Measurements from ENCODE around the gene EVC2.

EVC2 gene

DNA sequence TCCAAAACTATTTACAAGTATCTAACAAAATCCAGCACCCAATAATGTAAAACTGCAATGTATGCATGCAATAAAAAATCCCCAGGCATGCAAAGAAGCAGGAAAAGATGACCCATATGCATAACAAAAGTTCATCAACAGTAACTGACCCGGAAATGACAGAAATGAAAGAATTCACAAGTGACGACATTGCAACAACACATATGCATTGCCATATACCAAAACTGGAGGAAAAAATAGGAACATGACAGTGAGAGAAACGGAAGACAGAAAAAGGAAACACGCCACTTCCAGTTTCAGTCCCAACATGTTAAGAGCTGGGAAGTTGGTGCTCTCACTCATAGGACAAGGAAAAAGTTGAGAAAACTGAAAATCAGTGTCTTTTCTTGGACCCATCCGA lies 154.6 kb downstream of the EVC2 start:
- peaks cover 16% of the 10 kb centered on the region for H3K9me3 Mint-ChIP-seq
- no peak overlapping the region for H3K4me3 Mint-ChIP-seq
- no peaks in the 10 kb centered on the region for H3K27me3 Mint-ChIP-seq
- no peak for DNase-seq (ENCODE audit: low spot score in 2 of 2)
- no peaks in the 10 kb centered on the region for H3K4me1 Mint-ChIP-seq
- H3K27ac Mint-ChIP-seq, result no peak overlapping the region
- ATAC-seq (ENCODE audit: low read depth), result no peak
- H3K36me3 Mint-ChIP-seq, result peaks cover 2% of the 10 kb centered on the region

DNA sequence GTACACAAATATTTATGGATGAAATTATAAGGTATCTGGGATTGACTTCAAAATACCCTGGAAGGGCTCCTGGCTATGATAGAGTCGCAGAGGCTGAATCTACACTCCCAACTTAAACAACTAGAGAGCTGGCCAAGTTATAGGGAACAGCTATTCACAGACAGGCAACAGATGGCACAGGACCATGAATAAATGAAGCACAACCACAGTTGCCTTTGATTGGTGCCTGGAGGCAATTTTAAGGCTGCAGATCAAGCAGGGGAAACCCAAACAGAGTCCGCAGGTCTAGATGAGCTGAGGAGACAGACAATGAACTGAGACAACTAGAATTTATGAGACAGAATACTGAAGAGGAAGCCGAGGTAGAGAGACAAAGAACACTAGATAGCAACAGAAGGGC lies 155.9 kb downstream of the EVC2 start:
- Mint-ChIP-seq H3K36me3 (peaks cover 2% of the 10 kb centered on the region), H3K4me1 (no peaks in the 10 kb centered on the region), H3K9me3 (peaks cover 16% of the 10 kb centered on the region), H3K27me3 (no peaks in the 10 kb centered on the region), H3K27ac (no peak overlapping the region), H3K4me3 (no peak overlapping the region)
- DNase-seq (ENCODE audit: low spot score in 2 of 2) (no peak), ATAC-seq (ENCODE audit: low read depth) (no peak)

DNA sequence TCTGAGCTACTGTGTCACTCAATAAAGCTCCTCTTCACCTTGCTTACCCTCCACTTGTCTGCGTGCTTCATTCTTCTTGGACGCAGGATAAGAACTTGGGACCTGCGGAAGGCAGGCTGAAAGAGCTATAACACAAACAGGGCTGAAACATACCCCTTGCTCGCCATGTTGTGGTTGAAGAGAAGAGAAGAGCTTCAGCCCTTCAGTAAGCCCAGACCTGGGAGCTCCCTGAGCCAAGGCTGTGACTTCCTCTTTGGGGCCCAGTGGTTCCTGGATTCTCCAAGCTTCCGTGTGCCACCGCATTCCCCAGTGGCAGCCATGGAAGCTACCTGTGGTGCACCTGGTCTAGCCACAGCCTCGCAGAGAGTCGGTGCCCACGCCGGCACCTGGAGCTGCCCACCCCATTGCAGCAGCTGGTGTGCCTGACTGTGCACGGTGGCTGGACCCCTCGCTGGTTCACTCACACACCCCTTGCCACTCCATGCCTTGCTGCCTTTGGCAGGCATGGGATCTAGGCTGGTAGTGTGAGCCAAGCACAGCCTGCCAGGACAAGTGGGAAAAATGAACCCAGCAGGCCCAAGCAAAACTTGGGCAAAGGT lies 160.6 kb downstream of the EVC2 start:
- Mint-ChIP-seq H3K4me3 (no peak overlapping the region), H3K27me3 (no peaks in the 10 kb centered on the region), H3K27ac (no peak overlapping the region), H3K4me1 (no peaks in the 10 kb centered on the region), H3K9me3 (peaks cover 11% of the 10 kb centered on the region), H3K36me3 (peaks cover 2% of the 10 kb centered on the region)
- ATAC-seq (ENCODE audit: low read depth) (no peak), DNase-seq (ENCODE audit: low spot score in 2 of 2) (no peak)

DNA sequence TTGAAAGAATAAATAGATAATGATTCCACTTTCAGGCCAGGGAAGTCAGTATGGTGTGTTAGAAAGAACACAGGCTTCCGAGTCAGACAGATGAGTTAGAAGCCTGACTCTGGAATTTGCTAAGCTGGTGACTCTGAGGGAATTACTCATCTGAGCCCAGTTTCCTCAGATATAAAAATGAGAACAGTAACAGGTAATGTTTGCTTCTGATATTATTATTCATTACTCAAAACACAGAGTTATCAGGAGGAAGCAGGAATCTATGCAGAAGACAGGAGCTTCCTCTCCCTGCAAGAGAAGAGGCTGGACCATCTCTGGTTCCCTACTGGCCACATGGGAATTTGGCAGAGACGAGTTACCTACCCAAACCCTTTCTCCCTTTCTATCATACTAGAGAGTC lies 163.1 kb downstream of the EVC2 start:
- DNase-seq (ENCODE audit: low spot score in 2 of 2) (no peak), ATAC-seq (ENCODE audit: low read depth) (no peak)
- Mint-ChIP-seq H3K4me3 (no peak overlapping the region), H3K4me1 (no peaks in the 10 kb centered on the region), H3K36me3 (peaks cover 2% of the 10 kb centered on the region), H3K27me3 (no peaks in the 10 kb centered on the region), H3K9me3 (peaks cover 7% of the 10 kb centered on the region), H3K27ac (no peak overlapping the region)

GRCh38 chr4:5544762-5545161 lies 163.6 kb downstream of the EVC2 start:
- Mint-ChIP-seq H3K4me1 (no peaks in the 10 kb centered on the region), H3K27me3 (no peaks in the 10 kb centered on the region), H3K4me3 (no peak overlapping the region), H3K9me3 (peaks cover 4% of the 10 kb centered on the region), H3K27ac (no peak overlapping the region), H3K36me3 (no peaks in the 10 kb centered on the region)
- ATAC-seq (ENCODE audit: low read depth), result no peak
- DNase-seq (ENCODE audit: low spot score in 2 of 2), result no peak

- H3K4me3 Mint-ChIP-seq, result no peak overlapping the region
- no peak for DNase-seq (ENCODE audit: low spot score in 2 of 2)
- ATAC-seq (ENCODE audit: low read depth), result no peak
- H3K27ac Mint-ChIP-seq, result no peak overlapping the region
- H3K36me3 Mint-ChIP-seq, result no peaks in the 10 kb centered on the region
- H3K4me1 Mint-ChIP-seq, result no peaks in the 10 kb centered on the region
- H3K27me3 Mint-ChIP-seq, result no peaks in the 10 kb centered on the region
- H3K9me3 Mint-ChIP-seq, result peaks cover 3% of the 10 kb centered on the region
Measured at GRCh38 chr4:5543681-5544080, 164.7 kb downstream of the EVC2 start.

DNA sequence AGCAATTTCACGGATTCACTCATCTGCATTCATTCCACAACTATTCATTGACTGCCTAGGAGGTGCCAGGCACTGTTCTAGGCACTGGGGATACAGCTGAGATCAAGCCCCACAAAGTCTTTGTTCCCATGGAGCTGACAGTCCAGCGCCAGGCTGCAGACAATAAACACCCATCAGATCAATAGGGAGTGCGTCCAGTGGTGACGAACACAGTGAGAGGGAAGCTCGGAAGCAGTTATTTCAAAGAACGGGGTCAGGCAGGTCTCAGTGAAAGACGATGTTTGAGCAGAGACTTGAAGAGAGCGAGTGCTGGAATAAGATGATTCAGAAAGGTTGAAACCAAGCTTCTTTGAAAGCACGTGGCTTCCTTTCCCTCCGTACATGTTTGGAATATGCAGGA lies 167.2 kb downstream of the EVC2 start:
- Mint-ChIP-seq H3K27me3 (no peaks in the 10 kb centered on the region), H3K9me3 (peaks cover 3% of the 10 kb centered on the region), H3K27ac (no peak overlapping the region), H3K4me3 (no peak overlapping the region), H3K4me1 (no peaks in the 10 kb centered on the region), H3K36me3 (no peaks in the 10 kb centered on the region)
- DNase-seq (ENCODE audit: low spot score in 2 of 2) (no peak), ATAC-seq (ENCODE audit: low read depth) (no peak)

- Mint-ChIP-seq H3K27ac (no peak overlapping the region), H3K36me3 (peaks cover 2% of the 10 kb centered on the region), H3K27me3 (no peaks in the 10 kb centered on the region), H3K4me1 (no peaks in the 10 kb centered on the region), H3K4me3 (no peak overlapping the region), H3K9me3 (peaks cover 10% of the 10 kb centered on the region)
- no peak for DNase-seq (ENCODE audit: low spot score in 2 of 2)
- no peak for ATAC-seq (ENCODE audit: low read depth)
Measured at GRCh38 chr4:5539584-5539983, 168.8 kb downstream of the EVC2 start.

DNA sequence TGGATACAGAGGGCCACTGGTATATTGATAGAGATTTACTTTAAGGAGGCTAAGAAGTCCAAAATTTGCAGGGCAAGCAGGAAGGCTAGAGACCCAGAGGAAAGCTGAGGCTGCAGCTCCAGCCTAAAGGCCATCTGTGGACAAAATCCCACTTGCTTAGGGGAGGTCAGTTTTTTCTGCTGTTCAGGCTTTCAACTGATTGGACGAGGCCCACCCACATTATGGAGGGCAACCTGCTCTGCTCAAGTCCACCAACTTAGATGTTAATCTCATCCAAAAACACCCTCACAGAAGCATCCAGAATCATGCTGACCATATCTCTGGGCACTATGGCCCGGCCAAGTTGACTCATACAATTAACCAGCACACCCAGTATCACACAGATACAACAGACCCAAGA lies 176.3 kb downstream of the EVC2 start:
- H3K36me3 Mint-ChIP-seq, result peaks cover 5% of the 10 kb centered on the region
- no peak overlapping the region for H3K27ac Mint-ChIP-seq
- no peaks in the 10 kb centered on the region for H3K4me1 Mint-ChIP-seq
- peaks cover 19% of the 10 kb centered on the region for H3K9me3 Mint-ChIP-seq
- peaks cover 3% of the 10 kb centered on the region for H3K27me3 Mint-ChIP-seq
- no peak overlapping the region for H3K4me3 Mint-ChIP-seq
- DNase-seq (ENCODE audit: low spot score in 2 of 2) (no peak), ATAC-seq (ENCODE audit: low read depth) (no peak)

- ATAC-seq (ENCODE audit: low read depth), result no peak
- Mint-ChIP-seq H3K4me3 (no peak overlapping the region), H3K9me3 (peaks cover 6% of the 10 kb centered on the region), H3K27me3 (peaks cover 2% of the 10 kb centered on the region), H3K4me1 (no peaks in the 10 kb centered on the region), H3K27ac (no peak overlapping the region), H3K36me3 (peaks cover 2% of the 10 kb centered on the region)
- DNase-seq (ENCODE audit: low spot score in 2 of 2), result no peak
Measured at GRCh38 chr4:5528031-5528436, 180.3 kb downstream of the EVC2 start.

DNA sequence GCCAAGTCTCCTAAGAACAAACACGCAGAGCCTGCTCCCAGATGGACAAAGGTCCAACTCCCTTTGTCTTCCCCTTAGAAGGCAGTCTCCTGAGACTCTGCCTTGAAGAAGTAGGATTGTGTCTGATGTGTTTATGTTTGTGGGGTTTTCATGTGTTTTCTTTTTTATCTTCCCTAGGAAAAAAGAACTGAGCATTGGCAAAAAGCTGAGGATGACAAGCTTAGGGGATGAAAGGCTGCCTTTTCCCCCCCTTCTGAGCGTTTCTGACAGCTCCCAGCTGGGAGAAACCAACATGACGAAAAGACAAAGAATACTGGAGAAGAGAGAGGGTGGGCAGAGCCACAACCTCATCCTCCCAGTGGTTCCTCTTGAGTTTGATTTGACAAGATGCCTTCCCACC lies 181.1 kb downstream of the EVC2 start:
- no peaks in the 10 kb centered on the region for H3K27me3 Mint-ChIP-seq
- no peak overlapping the region for H3K4me3 Mint-ChIP-seq
- H3K4me1 Mint-ChIP-seq, result no peaks in the 10 kb centered on the region
- H3K36me3 Mint-ChIP-seq, result no peaks in the 10 kb centered on the region
- peaks cover 4% of the 10 kb centered on the region for H3K9me3 Mint-ChIP-seq
- ATAC-seq (ENCODE audit: low read depth), result no peak
- H3K27ac Mint-ChIP-seq, result no peak overlapping the region
- DNase-seq (ENCODE audit: low spot score in 2 of 2), result no peak

DNA sequence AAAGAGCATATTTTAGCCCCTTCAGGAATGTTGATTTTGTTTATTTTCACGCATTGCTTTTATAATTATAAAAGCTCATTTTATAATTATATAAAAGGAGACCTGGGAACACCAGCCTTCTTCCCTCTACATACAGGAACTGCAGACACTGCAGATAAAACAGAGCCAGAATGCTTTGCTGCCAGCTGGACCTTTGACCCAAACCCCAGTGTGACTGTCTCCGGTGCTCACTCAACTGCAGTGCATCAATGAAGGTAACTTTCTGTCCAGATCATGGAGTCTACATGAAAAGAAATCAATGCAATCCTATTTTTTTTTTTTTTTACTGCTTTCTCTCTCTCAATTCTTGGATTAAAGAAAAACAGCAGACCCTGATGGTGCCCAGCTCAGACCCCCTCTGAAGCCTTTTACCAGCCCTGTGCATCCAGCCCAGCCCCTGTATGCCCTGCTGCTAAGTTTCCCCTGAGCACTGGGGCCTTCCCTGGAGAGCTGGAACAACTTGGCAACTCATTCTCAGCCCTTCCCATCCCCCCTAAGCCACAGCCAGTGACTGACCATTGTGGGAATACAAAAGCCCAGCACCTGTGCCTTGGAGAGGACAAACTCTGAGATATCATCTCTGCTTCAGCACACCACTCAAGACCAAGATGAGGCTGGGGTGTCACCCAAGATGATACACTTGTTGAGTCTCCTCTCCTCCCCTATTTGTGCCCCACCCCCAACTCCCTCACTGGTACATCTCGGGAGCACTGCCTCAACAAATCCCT lies 182.1 kb downstream of the EVC2 start:
- Mint-ChIP-seq H3K36me3 (no peaks in the 10 kb centered on the region), H3K27me3 (no peaks in the 10 kb centered on the region), H3K4me3 (no peak overlapping the region), H3K4me1 (no peaks in the 10 kb centered on the region), H3K27ac (no peak overlapping the region), H3K9me3 (peaks cover 4% of the 10 kb centered on the region)
- ATAC-seq (ENCODE audit: low read depth), result no peak
- DNase-seq (ENCODE audit: low spot score in 2 of 2), result no peak

- H3K4me3 Mint-ChIP-seq, result no peak overlapping the region
- no peak overlapping the region for H3K27ac Mint-ChIP-seq
Measured at GRCh38 chr4:5524446-5525299, 183.7 kb downstream of the EVC2 start.

DNA sequence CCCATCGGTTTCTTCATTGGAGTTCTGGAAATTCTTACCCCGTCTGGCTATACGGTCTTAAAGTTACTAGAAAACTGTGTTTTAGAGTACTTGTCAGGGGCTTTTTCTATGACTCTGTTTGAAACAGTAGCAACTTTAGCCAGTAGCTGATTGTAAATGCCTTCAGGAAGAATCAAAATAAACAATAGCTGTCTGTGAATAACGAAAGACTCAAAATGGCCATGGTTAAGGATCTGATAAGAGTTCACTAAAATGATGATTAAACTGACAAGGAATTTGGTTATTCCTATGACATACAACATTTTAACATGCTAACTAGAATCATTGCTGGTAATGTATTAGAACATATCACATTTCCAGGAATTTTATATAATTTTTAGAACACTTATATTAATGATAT lies 191.0 kb downstream of the EVC2 start:
- H3K9me3 Mint-ChIP-seq, result peaks cover 2% of the 10 kb centered on the region
- H3K36me3 Mint-ChIP-seq, result no peaks in the 10 kb centered on the region
- DNase-seq (ENCODE audit: low spot score in 2 of 2) (no peak), ATAC-seq (ENCODE audit: low read depth) (no peak)
- H3K27ac Mint-ChIP-seq, result no peak overlapping the region
- no peaks in the 10 kb centered on the region for H3K4me1 Mint-ChIP-seq
- H3K27me3 Mint-ChIP-seq, result no peaks in the 10 kb centered on the region
- H3K4me3 Mint-ChIP-seq, result no peak overlapping the region

More at GRCh38 chr4:5524446-5525299, 183.7 kb downstream of the EVC2 start:
- Mint-ChIP-seq H3K27me3 (no peaks in the 10 kb centered on the region), H3K36me3 (no peaks in the 10 kb centered on the region), H3K4me1 (no peaks in the 10 kb centered on the region), H3K9me3 (peaks cover 4% of the 10 kb centered on the region)
- ATAC-seq (ENCODE audit: low read depth) (no peak), DNase-seq (ENCODE audit: low spot score in 2 of 2) (no peak)

All from memory B cell (primary cell).